ENCODE results near the gene PRXL2B.
A peak's percentile ranks its signal among the peaks of the same experiment; 100 is the strongest.

Gene PRXL2B

GRCh38 chr1:2585318-2586092 lies 1.1 kb upstream of the PRXL2B start:
- H3K9me3 ChIP-seq (ENCODE audit: control insufficient read depth, low read length) = no peaks in the 10 kb centered on the region
- H3K27me3 ChIP-seq (ENCODE audit: control insufficient read depth, insufficient read depth, low read length) = no peaks in the 10 kb centered on the region
- peaks cover 39% of the 10 kb centered on the region for H3K4me1 ChIP-seq (ENCODE audit: control insufficient read depth, insufficient read depth, low read length)
- H3K36me3 ChIP-seq (ENCODE audit: control insufficient read depth, insufficient read depth, low read length) = no peaks in the 10 kb centered on the region
- peak overlapping the region; percentile 64 for H3K4me3 ChIP-seq (ENCODE audit: low read length)
- H3K9ac ChIP-seq (ENCODE audit: low read length) = peak overlapping the region; percentile 83

GRCh38 chr1:2587071-2587859 lies 688 bp downstream of the PRXL2B start:
- Histone ChIP-seq H3K9ac (ENCODE audit: low read length) (peak overlapping the region; percentile 72), H3K36me3 (ENCODE audit: control insufficient read depth, insufficient read depth, low read length) (no peaks in the 10 kb centered on the region), H3K4me3 (ENCODE audit: low read length) (peak overlapping the region; percentile 46), H3K9me3 (ENCODE audit: control insufficient read depth, low read length) (no peaks in the 10 kb centered on the region), H3K4me1 (ENCODE audit: control insufficient read depth, insufficient read depth, low read length) (peaks cover 40% of the 10 kb centered on the region), H3K27me3 (ENCODE audit: control insufficient read depth, insufficient read depth, low read length) (no peaks in the 10 kb centered on the region)

- Histone ChIP-seq H3K27me3 (ENCODE audit: control insufficient read depth, insufficient read depth, low read length) (no peaks in the 10 kb centered on the region), H3K9me3 (ENCODE audit: control insufficient read depth, low read length) (no peaks in the 10 kb centered on the region), H3K4me1 (ENCODE audit: control insufficient read depth, insufficient read depth, low read length) (peaks cover 46% of the 10 kb centered on the region), H3K4me3 (ENCODE audit: low read length) (peak overlapping the region; percentile 46), H3K9ac (ENCODE audit: low read length) (peak overlapping the region; percentile 72), H3K36me3 (ENCODE audit: control insufficient read depth, insufficient read depth, low read length) (no peaks in the 10 kb centered on the region)
Observed at GRCh38 chr1:2587860-2588571, 1.4 kb downstream of the PRXL2B start.

GRCh38 chr1:2588661-2589430 lies 2.3 kb downstream of the PRXL2B start:
- no peak overlapping the region for H3K9ac ChIP-seq (ENCODE audit: low read length)
- peaks cover 4% of the 10 kb centered on the region for H3K27me3 ChIP-seq (ENCODE audit: control insufficient read depth, insufficient read depth, low read length)
- H3K9me3 ChIP-seq (ENCODE audit: control insufficient read depth, low read length) = no peaks in the 10 kb centered on the region
- H3K4me3 ChIP-seq (ENCODE audit: low read length) = no peak overlapping the region
- peaks cover 49% of the 10 kb centered on the region for H3K4me1 ChIP-seq (ENCODE audit: control insufficient read depth, insufficient read depth, low read length)
- H3K36me3 ChIP-seq (ENCODE audit: control insufficient read depth, insufficient read depth, low read length) = no peaks in the 10 kb centered on the region

GRCh38 chr1:2589431-2590232 lies 3.1 kb downstream of the PRXL2B start:
- Histone ChIP-seq H3K36me3 (ENCODE audit: control insufficient read depth, insufficient read depth, low read length) (no peaks in the 10 kb centered on the region), H3K4me1 (ENCODE audit: control insufficient read depth, insufficient read depth, low read length) (peaks cover 51% of the 10 kb centered on the region), H3K9ac (ENCODE audit: low read length) (no peak overlapping the region), H3K4me3 (ENCODE audit: low read length) (no peak overlapping the region), H3K27me3 (ENCODE audit: control insufficient read depth, insufficient read depth, low read length) (peaks cover 4% of the 10 kb centered on the region), H3K9me3 (ENCODE audit: control insufficient read depth, low read length) (no peaks in the 10 kb centered on the region)

GRCh38 chr1:2590233-2591141 lies 3.9 kb downstream of the PRXL2B start:
- H3K9ac ChIP-seq (ENCODE audit: low read length) = no peak overlapping the region
- peaks cover 4% of the 10 kb centered on the region for H3K27me3 ChIP-seq (ENCODE audit: control insufficient read depth, insufficient read depth, low read length)
- no peak overlapping the region for H3K4me3 ChIP-seq (ENCODE audit: low read length)
- H3K4me1 ChIP-seq (ENCODE audit: control insufficient read depth, insufficient read depth, low read length) = peaks cover 42% of the 10 kb centered on the region
- H3K9me3 ChIP-seq (ENCODE audit: control insufficient read depth, low read length) = no peaks in the 10 kb centered on the region
- H3K36me3 ChIP-seq (ENCODE audit: control insufficient read depth, insufficient read depth, low read length) = no peaks in the 10 kb centered on the region

- peaks cover 4% of the 10 kb centered on the region for H3K27me3 ChIP-seq (ENCODE audit: control insufficient read depth, insufficient read depth, low read length)
- H3K36me3 ChIP-seq (ENCODE audit: control insufficient read depth, insufficient read depth, low read length) = no peaks in the 10 kb centered on the region
- H3K9me3 ChIP-seq (ENCODE audit: control insufficient read depth, low read length) = no peaks in the 10 kb centered on the region
- no peak overlapping the region for H3K9ac ChIP-seq (ENCODE audit: low read length)
- H3K4me1 ChIP-seq (ENCODE audit: control insufficient read depth, insufficient read depth, low read length) = peaks cover 41% of the 10 kb centered on the region
- no peak overlapping the region for H3K4me3 ChIP-seq (ENCODE audit: low read length)
Observed at GRCh38 chr1:2591233-2591580, 4.6 kb downstream of the PRXL2B start.

- H3K9ac ChIP-seq (ENCODE audit: low read length) = no peak overlapping the region
- peaks cover 41% of the 10 kb centered on the region for H3K4me1 ChIP-seq (ENCODE audit: control insufficient read depth, insufficient read depth, low read length)
- no peaks in the 10 kb centered on the region for H3K36me3 ChIP-seq (ENCODE audit: control insufficient read depth, insufficient read depth, low read length)
- no peaks in the 10 kb centered on the region for H3K9me3 ChIP-seq (ENCODE audit: control insufficient read depth, low read length)
- H3K27me3 ChIP-seq (ENCODE audit: control insufficient read depth, insufficient read depth, low read length) = peaks cover 4% of the 10 kb centered on the region
- H3K4me3 ChIP-seq (ENCODE audit: low read length) = no peak overlapping the region
Observed at GRCh38 chr1:2591581-2592261, 5.1 kb downstream of the PRXL2B start.

GRCh38 chr1:2592672-2593071 lies 6.1 kb downstream of the PRXL2B start:
- Histone ChIP-seq H3K36me3 (ENCODE audit: control insufficient read depth, insufficient read depth, low read length) (no peaks in the 10 kb centered on the region), H3K4me3 (ENCODE audit: low read length) (peak overlapping the region; percentile 63), H3K27me3 (ENCODE audit: control insufficient read depth, insufficient read depth, low read length) (peaks cover 4% of the 10 kb centered on the region), H3K9ac (ENCODE audit: low read length) (peak overlapping the region; percentile 65), H3K4me1 (ENCODE audit: control insufficient read depth, insufficient read depth, low read length) (peaks cover 38% of the 10 kb centered on the region), H3K9me3 (ENCODE audit: control insufficient read depth, low read length) (no peaks in the 10 kb centered on the region)

GRCh38 chr1:2593251-2593878 lies 6.8 kb downstream of the PRXL2B start:
- Histone ChIP-seq H3K36me3 (ENCODE audit: control insufficient read depth, insufficient read depth, low read length) (no peaks in the 10 kb centered on the region), H3K4me3 (ENCODE audit: low read length) (peak overlapping the region; percentile 63), H3K4me1 (ENCODE audit: control insufficient read depth, insufficient read depth, low read length) (peaks cover 31% of the 10 kb centered on the region), H3K9me3 (ENCODE audit: control insufficient read depth, low read length) (no peaks in the 10 kb centered on the region), H3K27me3 (ENCODE audit: control insufficient read depth, insufficient read depth, low read length) (peaks cover 4% of the 10 kb centered on the region), H3K9ac (ENCODE audit: low read length) (peak overlapping the region; percentile 65)

All from mucosa of stomach (tissue), 1 donor.